B cell (primary cell): Measurements from ENCODE around the gene MOB1A. TPM values are rescaled to one million over a fixed set of nuclear protein-coding genes. Genes with fewer than 3 reads are reported as not detected.

Experiments
- ATAC-seq: fragments of 200-7000 bp; cut with Tn5 transposase; one replicate; pipeline ENCODE4 v1.10.0; 2021; ENCODE audit warnings: low read depth, mild to moderate bottlenecking, moderate number of reproducible peaks, moderate library complexity
- CTCF ChIA-PET: fragments of 350-600 bp; sonication (Branson Sonifier 250); formaldehyde crosslinking; loops from one replicate; lab custom pipeline; 2021; ENCODE audit warnings: antibody characterized with exemption, inconsistent platforms; lab: Charles Lee
- POLR2A ChIA-PET: fragments of 350-600 bp; sonication (Branson Sonifier 250); formaldehyde crosslinking; loops from one replicate; lab custom pipeline; 2021; ENCODE audit warnings: antibody characterized with exemption; lab: Charles Lee
- DNase-seq: peaks from one replicate; pipeline ENCODE4 v3.0.0; 2013
- H2AFZ ChIP-seq: 2 replicates; pipeline ENCODE4 v1.6.1; 2012; ENCODE audit warnings: mild to moderate bottlenecking, low read depth, low read length; ENCODE audit not compliant: insufficient read depth, poor library complexity, severe bottlenecking
- H3K27ac ChIP-seq, 2 donors: 1 replicate in 1 of 2; 2 replicates in 1 of 2; pipeline ENCODE4 v1.5.1; 2012 to 2013; ENCODE audit warnings: low read length in 2 of 2, mild to moderate bottlenecking in 2 of 2, moderate library complexity in 1 of 2
- H3K27me3 ChIP-seq, 4 experiments: fragments of 200-600 bp in 1 of 4; sonication (generic) in 1 of 4; replicated peaks in 1 of 4; 1 replicate in 2 of 4; 2 replicates in 2 of 4; pipeline versions ENCODE4 v1.6.1 to v1.7.0; 2013 to 2016; ENCODE audit warnings: low read length in 3 of 4, mild to moderate bottlenecking in 2 of 4, mixed read lengths in 1 of 4, moderate library complexity in 1 of 4; ENCODE audit not compliant: insufficient read depth in 4 of 4, control insufficient read depth in 3 of 4; ENCODE audit errors: control extremely low read depth in 1 of 4
- H3K36me3 ChIP-seq, 2 experiments: replicated peaks in 1 of 2; 1 replicate in 1 of 2; 2 replicates in 1 of 2; pipeline versions ENCODE4 v1.6.1 to v1.7.1; 2013; ENCODE audit warnings: low read length in 1 of 2; ENCODE audit not compliant: insufficient read depth in 2 of 2, control insufficient read depth in 1 of 2; ENCODE audit errors: control extremely low read depth in 1 of 2, extremely low read depth in 1 of 2
- H3K4me1 ChIP-seq, 2 donors: fragments of 200-600 bp in 1 of 2; sonication (generic) in 1 of 2; 1 replicate in 1 of 2; 2 replicates in 1 of 2; pipeline versions ENCODE4 v1.5.1 to v1.6.1; 2013 to 2017; ENCODE audit warnings: low read length in 2 of 2; ENCODE audit not compliant: control insufficient read depth in 2 of 2, insufficient read depth in 2 of 2
- H3K4me2 ChIP-seq: replicated peaks from 2 replicates; pipeline ENCODE3; 2012; ENCODE audit warnings: mild to moderate bottlenecking, low read depth, low read length; ENCODE audit not compliant: poor library complexity, severe bottlenecking
- H3K4me3 ChIP-seq, 5 experiments: fragments of 200-600 bp in 1 of 5; sonication (generic) in 1 of 5; 1 replicate in 3 of 5; 2 replicates in 2 of 5; pipeline versions ENCODE4 v1.5.1 to v1.7.0; 2011 to 2016; ENCODE audit warnings: low read length in 4 of 5, mild to moderate bottlenecking in 4 of 5, low read depth in 2 of 5, control low read depth in 1 of 5, moderate library complexity in 1 of 5; ENCODE audit not compliant: insufficient read depth in 1 of 5; ENCODE audit errors: control extremely low read depth in 1 of 5, extremely low read depth in 1 of 5
- H3K79me2 ChIP-seq: fragments of 200-600 bp; sonication (generic); one replicate; pipeline ENCODE4 v1.6.0; 2016; ENCODE audit warnings: low read length; ENCODE audit not compliant: control insufficient read depth, insufficient read depth
- H3K9ac ChIP-seq: fragments of 200-600 bp; sonication (generic); 2 replicates; pipeline ENCODE4 v1.6.1; 2017; ENCODE audit warnings: mild to moderate bottlenecking, low read length, moderate library complexity
- H3K9me3 ChIP-seq, 3 donors: one replicate each; pipeline versions ENCODE4 v1.6.1 to v1.7.1; 2013; ENCODE audit warnings: low read length in 2 of 3; ENCODE audit not compliant: control insufficient read depth in 2 of 3, insufficient read depth in 1 of 3; ENCODE audit errors: control extremely low read depth in 1 of 3
- H4K20me1 ChIP-seq: 2 replicates; pipeline ENCODE4 v1.6.0; 2012; ENCODE audit warnings: mild to moderate bottlenecking, low read length; ENCODE audit not compliant: insufficient read depth, control insufficient read depth, poor library complexity, severe bottlenecking
- H3K27ac Mint-ChIP-seq: one replicate; pipeline ENCODE4 v1.8.0; 2021; ENCODE audit warnings: mixed read lengths
- H3K27me3 Mint-ChIP-seq: one replicate; pipeline ENCODE4 v1.8.0; 2021; ENCODE audit warnings: mixed read lengths
- H3K4me1 Mint-ChIP-seq: one replicate; pipeline ENCODE4 v1.8.0; 2021; ENCODE audit warnings: mixed read lengths
- H3K4me3 Mint-ChIP-seq: one replicate; pipeline ENCODE4 v1.8.0; 2021; ENCODE audit warnings: mixed read lengths
- H3K9me3 Mint-ChIP-seq: one replicate; pipeline ENCODE4 v1.8.0; 2022; ENCODE audit warnings: mixed read lengths; ENCODE audit not compliant: insufficient read depth
- CTCF ChIP-seq: fragments of 200-600 bp; IDR thresholded peaks from one replicate; pipeline ENCODE4 v1.8.0; 2022; ENCODE audit warnings: antibody characterized with exemption, mild to moderate bottlenecking
- EZH2 ChIP-seq: IDR thresholded peaks from 2 replicates; pipeline ENCODE4 v1.6.1; 2012; ENCODE audit warnings: borderline replicate concordance, low read depth, mild to moderate bottlenecking, moderate library complexity, low read length; ENCODE audit not compliant: insufficient read depth, poor library complexity, severe bottlenecking
- WGBS: methylation state at CpG from one replicate; pipeline ENCODE4 v1.1.5; 2013; ENCODE audit warnings: missing lambda C conversion rate; ENCODE audit not compliant: insufficient coverage; 5-methylcytosine and 5-hydroxymethylcytosine counted together
- intact Hi-C: fragments of 100-400 bp; cut with micrococcal nuclease; formaldehyde crosslinking; loops from one replicate; pipeline ENCODE4 v1.10.0; 2022
- polyA plus RNA-seq: library from polyadenylated mRNA; depleted of rRNA; stranded (reverse); fragments of >200 nt; gene quantifications from 2 replicates; pipeline ENCODE4 v1.2.3, GENCODE V29; 2012
- total RNA-seq, 2 donors: library from RNA; stranded (reverse); fragments of 120-200 nt in 1 of 2; gene quantifications; 1 replicate in 1 of 2; 2 replicates in 1 of 2; pipeline versions ENCODE4 v1.2.3 to v1.2.4, GENCODE V29; 2013 to 2022

MOB1A gene
- total and polyA plus RNA-seq, 2 donors (not counting 1 experiment from before 2014, with no cell fraction given) = 43.3 to 219 TPM

DNA sequence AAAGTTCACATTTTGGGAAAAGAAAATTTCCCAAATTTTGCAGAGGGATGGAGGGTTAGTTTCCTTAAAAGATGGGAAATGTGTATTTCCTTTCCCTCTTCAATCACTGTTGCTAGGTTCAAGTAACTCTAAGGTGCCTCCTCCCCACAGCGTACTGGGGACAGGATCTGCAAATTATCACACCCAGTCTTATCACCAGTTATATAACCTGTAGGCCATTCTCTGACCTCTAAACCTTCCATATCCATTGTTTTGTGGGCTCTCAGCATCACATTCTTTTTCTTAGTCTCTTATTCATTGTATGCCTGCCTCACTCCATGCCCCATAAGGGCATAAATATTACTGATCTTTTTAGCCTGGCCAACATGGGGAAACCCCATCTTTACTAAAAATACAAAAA, 16.1 kb upstream of the MOB1A start:
- ChIA-PET POLR2A (no interaction called here), CTCF (no interaction called here)
- 100% methylated on average over 1 of the region's 1 CpG for WGBS
- peaks cover 5% of the 10 kb centered on the region for H3K79me2 ChIP-seq
- H4K20me1 ChIP-seq = no peaks in the 10 kb centered on the region
- H3K27me3 ChIP-seq = no peaks in the 10 kb centered on the region
- no peak overlapping the region for H3K4me2 ChIP-seq
- Mint-ChIP-seq H3K9me3 (no peaks in the 10 kb centered on the region), H3K4me3 (no peak overlapping the region), H3K4me1 (peaks cover 16% of the 10 kb centered on the region), H3K27me3 (no peaks in the 10 kb centered on the region), H3K27ac (no peak overlapping the region)
- TF ChIP-seq CTCF (no peak), EZH2 (no peak)
- H2AFZ ChIP-seq = no peak overlapping the region
- DNase-seq (no peak), ATAC-seq (no peak)
- no peaks in the 10 kb centered on the region for H3K9me3 ChIP-seq
- H3K4me3 ChIP-seq = no peak overlapping the region
- H3K4me1 ChIP-seq = peaks cover 10 to 17% of the 10 kb centered on the region in 2 donors
- no peaks in the 10 kb centered on the region for H3K36me3 ChIP-seq
- intact Hi-C loops = no loop called here
- H3K27ac ChIP-seq = no peak overlapping the region
- no peak overlapping the region for H3K9ac ChIP-seq

- no peaks in the 10 kb centered on the region for H3K27me3 ChIP-seq
These were observed 13.1 kb upstream of the MOB1A start for GRCh38 chr2:74191596-74192380.

More at GRCh38 chr2:74191596-74192380, 13.1 kb upstream of the MOB1A start:
- DNase-seq (no peak), ATAC-seq (no peak)
- ChIA-PET CTCF (interaction anchor here (0.5 to 1.7 kb wide), 3 partner anchors 10 to 326 kb away, joined by 3 to 5 read pairs (median 3); no protein-coding TSS in a partner anchor), POLR2A (no interaction called here)
- peaks cover 1% of the 10 kb centered on the region for H3K4me1 Mint-ChIP-seq
- Histone ChIP-seq H3K4me2 (no peak overlapping the region), H3K4me1 (peaks cover under 1 to 3% of the 10 kb centered on the region in 2 donors), H2AFZ (no peak overlapping the region), H3K9ac (no peak overlapping the region), H3K4me3 (no peak overlapping the region), H3K9me3 (peaks cover 0 to under 1% (median 0%) of the 10 kb centered on the region in 3 donors), H3K36me3 (no peaks in the 10 kb centered on the region), H3K27ac (no peak overlapping the region), H3K79me2 (peaks cover 5% of the 10 kb centered on the region), H4K20me1 (no peaks in the 10 kb centered on the region)
- H3K27me3 Mint-ChIP-seq = no peaks in the 10 kb centered on the region
- no peaks in the 10 kb centered on the region for H3K9me3 Mint-ChIP-seq
- WGBS = 64% methylated on average over 5 of the region's 6 CpGs
- intact Hi-C loops = no loop called here
- H3K4me3 Mint-ChIP-seq = no peak overlapping the region
- TF ChIP-seq CTCF (no peak), EZH2 (no peak)
- no peak overlapping the region for H3K27ac Mint-ChIP-seq
